ENCODE measurements around the gene SDS. TPM values are rescaled to one million over a fixed set of nuclear protein-coding genes. Genes with fewer than 3 reads are reported as not detected.

The SDS gene
- total RNA-seq, 8 experiments from 2014 or later: 0.14 to 3.0 (median 0.47) TPM

GRCh38 chr12:113402586-113403260 lies 964 bp downstream of the SDS start:
- Histone ChIP-seq H3K4me3 (no peak overlapping the region), H3K4me1 (replicated peaks in 1 of 2) (no peaks in the 10 kb centered on the region), H3K27ac (no peak overlapping the region)
- 74 to 100% (median 89%) methylated on average over 2 to 9 of the region's 23 CpGs; no CpG with 5 or more reads in 4 of the 10 experiments for WGBS, 10 experiments
- in situ Hi-C loops (cut with MboI; ENCODE audit: low pct_unique_long_range_greater_than_20kb in 2 of 9, low sequenced_read_pairs in 9 of 9, unreplicated experiment in 9 of 9): no loop called here
- no peak for ATAC-seq (replicated peaks in 6 of 8)

GRCh38 chr12:113401066-113402000 lies 2.4 kb downstream of the SDS start:
- WGBS, 10 experiments: 42 to 100% (median 79%) methylated on average over 1 to 6 of the region's 13 CpGs; no CpG with 5 or more reads in 1 of the 10 experiments
- no peak for ATAC-seq (replicated peaks in 6 of 8)

GRCh38 chr12:113400362-113400761 lies 3.3 kb downstream of the SDS start:
- H3K4me1 ChIP-seq (replicated peaks in 1 of 2): no peaks in the 10 kb centered on the region
- WGBS, 10 experiments: 0 to 100% (median 60%) methylated on average over 1 to 4 of the region's 4 CpGs; no CpG with 5 or more reads in 1 of the 10 experiments
- in situ Hi-C loops (cut with MboI; ENCODE audit: low pct_unique_long_range_greater_than_20kb in 2 of 9, low sequenced_read_pairs in 9 of 9, unreplicated experiment in 9 of 9): no loop called here
- no peak overlapping the region for H3K27ac ChIP-seq
- no peak for ATAC-seq (replicated peaks in 6 of 8)
- H3K4me3 ChIP-seq: no peak overlapping the region

More at GRCh38 chr12:113401066-113402000, 2.4 kb downstream of the SDS start:
- no peak overlapping the region for H3K27ac ChIP-seq
- no peaks in the 10 kb centered on the region for H3K4me1 ChIP-seq (replicated peaks in 1 of 2)
- no peak overlapping the region for H3K4me3 ChIP-seq
- in situ Hi-C loops (cut with MboI; ENCODE audit: low pct_unique_long_range_greater_than_20kb in 2 of 9, low sequenced_read_pairs in 9 of 9, unreplicated experiment in 9 of 9): no loop called here

GRCh38 chr12:113399490-113399889 lies 4.2 kb downstream of the SDS start:
- no peak for ATAC-seq (replicated peaks in 6 of 8)
- Histone ChIP-seq H3K4me3 (no peak overlapping the region), H3K4me1 (replicated peaks in 1 of 2) (no peaks in the 10 kb centered on the region), H3K27ac (no peak overlapping the region)
- 81 to 100% (median 100%) methylated on average over 1 to 4 of the region's 12 CpGs; no CpG with 5 or more reads in 7 of the 10 experiments for WGBS, 10 experiments
- in situ Hi-C loops (cut with MboI; ENCODE audit: low pct_unique_long_range_greater_than_20kb in 2 of 9, low sequenced_read_pairs in 9 of 9, unreplicated experiment in 9 of 9): no loop called here

GRCh38 chr12:113398346-113399290 lies 5.1 kb downstream of the SDS start:
- 45 to 92% (median 84%) methylated on average over 2 to 12 of the region's 26 CpGs; no CpG with 5 or more reads in 4 of the 10 experiments for WGBS, 10 experiments
- no peak overlapping the region for H3K4me3 ChIP-seq
- no peak overlapping the region for H3K27ac ChIP-seq
- peak in 1 of 8 experiments; percentile 12 for ATAC-seq (replicated peaks in 6 of 8)
- in situ Hi-C loops (cut with MboI; ENCODE audit: low pct_unique_long_range_greater_than_20kb in 2 of 9, low sequenced_read_pairs in 9 of 9, unreplicated experiment in 9 of 9): no loop called here
- no peaks in the 10 kb centered on the region for H3K4me1 ChIP-seq (replicated peaks in 1 of 2)

GRCh38 chr12:113397497-113398197 lies 6.0 kb downstream of the SDS start:
- Histone ChIP-seq H3K27ac (no peak overlapping the region), H3K4me1 (replicated peaks in 1 of 2) (no peaks in the 10 kb centered on the region), H3K4me3 (no peak overlapping the region)
- in situ Hi-C loops (cut with MboI; ENCODE audit: low pct_unique_long_range_greater_than_20kb in 2 of 9, low sequenced_read_pairs in 9 of 9, unreplicated experiment in 9 of 9): no loop called here
- whole genome bisulfite sequencing, 10 experiments: 8 to 80% (median 64%) methylated on average over 1 to 7 of the region's 10 CpGs; no CpG with 5 or more reads in 2 of the 10 experiments
- peak in 1 of 8 experiments; percentile 15 for ATAC-seq (replicated peaks in 6 of 8)

- Histone ChIP-seq H3K27ac (no peak overlapping the region), H3K4me1 (replicated peaks in 1 of 2) (no peaks in the 10 kb centered on the region), H3K4me3 (no peak overlapping the region)
- WGBS, 10 experiments: 60 to 100% (median 71%) methylated on average over 1 to 2 of the region's 16 CpGs; no CpG with 5 or more reads in 7 of the 10 experiments
- in situ Hi-C loops (cut with MboI; ENCODE audit: low pct_unique_long_range_greater_than_20kb in 2 of 9, low sequenced_read_pairs in 9 of 9, unreplicated experiment in 9 of 9): no loop called here
- ATAC-seq (replicated peaks in 6 of 8): peak in 4 of 8 experiments; percentile 7 to 25 (median 17)
Measured at GRCh38 chr12:113396828-113397496, 6.7 kb downstream of the SDS start.

GRCh38 chr12:113396200-113396599 lies 7.5 kb downstream of the SDS start:
- in situ Hi-C loops (cut with MboI; ENCODE audit: low pct_unique_long_range_greater_than_20kb in 2 of 9, low sequenced_read_pairs in 9 of 9, unreplicated experiment in 9 of 9): no loop called here
- no peak overlapping the region for H3K4me3 ChIP-seq
- H3K27ac ChIP-seq: no peak overlapping the region
- no peaks in the 10 kb centered on the region for H3K4me1 ChIP-seq (replicated peaks in 1 of 2)
- no peak for ATAC-seq (replicated peaks in 6 of 8)

- 50 to 90% (median 80%) methylated on average over 1 to 3 of the region's 5 CpGs; no CpG with 5 or more reads in 6 of the 10 experiments for WGBS, 10 experiments
- no peak overlapping the region for H3K4me3 ChIP-seq
- ATAC-seq (replicated peaks in 6 of 8): no peak
- in situ Hi-C loops (cut with MboI; ENCODE audit: low pct_unique_long_range_greater_than_20kb in 2 of 9, low sequenced_read_pairs in 9 of 9, unreplicated experiment in 9 of 9): no loop called here
- no peaks in the 10 kb centered on the region for H3K4me1 ChIP-seq (replicated peaks in 1 of 2)
- no peak overlapping the region for H3K27ac ChIP-seq
Measured at GRCh38 chr12:113395119-113395518, 8.6 kb downstream of the SDS start.

GRCh38 chr12:113393749-113394148 lies 9.9 kb downstream of the SDS start:
- WGBS, 10 experiments: 90 to 100% (median 90%) methylated on average over 1 to 3 of the region's 5 CpGs; no CpG with 5 or more reads in 7 of the 10 experiments
- in situ Hi-C loops (cut with MboI; ENCODE audit: low pct_unique_long_range_greater_than_20kb in 2 of 9, low sequenced_read_pairs in 9 of 9, unreplicated experiment in 9 of 9): no loop called here
- ATAC-seq (replicated peaks in 6 of 8): no peak
- H3K4me1 ChIP-seq (replicated peaks in 1 of 2): no peaks in the 10 kb centered on the region
- H3K27ac ChIP-seq: no peak overlapping the region
- no peak overlapping the region for H3K4me3 ChIP-seq

- ATAC-seq (replicated peaks in 6 of 8): peak in 5 of 8 experiments; percentile 17 to 90 (median 28)
Measured at GRCh38 chr12:113392988-113393579, 10.6 kb downstream of the SDS start.

More at GRCh38 chr12:113392988-113393579, 10.6 kb downstream of the SDS start:
- no peak overlapping the region for H3K4me3 ChIP-seq
- WGBS, 10 experiments: 37 to 100% (median 90%) methylated on average over 1 to 11 of the region's 17 CpGs; no CpG with 5 or more reads in 2 of the 10 experiments
- in situ Hi-C loops (cut with MboI; ENCODE audit: low pct_unique_long_range_greater_than_20kb in 2 of 9, low sequenced_read_pairs in 9 of 9, unreplicated experiment in 9 of 9): no loop called here
- H3K27ac ChIP-seq: no peak overlapping the region
- H3K4me1 ChIP-seq (replicated peaks in 1 of 2): no peaks in the 10 kb centered on the region
